Pancreas (tissue), 10 donors: ENCODE data around the gene METTL22. TPM values are rescaled to one million over a fixed set of nuclear protein-coding genes. Genes with fewer than 3 reads are reported as not detected.

Source experiments
- ATAC-seq, 4 donors: fragments of 200-7000 bp; cut with Tn5 transposase; one replicate each; pipeline versions ENCODE4 v1.8.0 to v1.9.1; 2020; ENCODE audit warnings: mild to moderate bottlenecking in 4 of 4, moderate library complexity in 4 of 4
- DNase-seq, 6 donors: peaks; one replicate each; pipeline ENCODE4 v3.0.0-alpha.2; 2020
- FAIRE-seq: peaks from 2 replicates; lab custom pipeline; 2012; peaks lifted over from hg19 to GRCh38; lab: Jason Lieb, UNC
- H3K27ac ChIP-seq, 4 donors: fragments of 200-600 bp; sonication (generic); 1 replicate in 3 of 4; 2 replicates in 1 of 4; pipeline versions ENCODE4 v1.5.0 to v1.8.0; 2020
- H3K27me3 ChIP-seq, 4 donors: fragments of 200-600 bp; one replicate each; pipeline ENCODE4 v1.8.0; 2021
- H3K36me3 ChIP-seq, 3 donors: fragments of 200-600 bp; sonication (generic) in 1 of 3; one replicate each; pipeline versions ENCODE4 v1.5.0 to v1.8.0; 2020 to 2021
- H3K4me1 ChIP-seq, 3 donors: fragments of 200-600 bp; one replicate each; pipeline ENCODE4 v1.8.0; 2021
- H3K4me3 ChIP-seq, 4 donors: fragments of 200-600 bp; sonication (generic) in 2 of 4; one replicate each; pipeline versions ENCODE4 v1.5.0 to v1.8.0; 2020 to 2021
- H3K9me3 ChIP-seq, 4 donors: fragments of 200-600 bp; one replicate each; pipeline ENCODE4 v1.8.0; 2021
- CTCF ChIP-seq, 4 donors: fragments of 200-600 bp; sonication (generic) in 3 of 4; IDR thresholded peaks; one replicate each; pipeline versions ENCODE4 v1.5.0 to v1.8.0; 2021; ENCODE audit warnings: antibody characterized with exemption in 4 of 4
- WGBS, 2 donors: extraction: QIAGEN DNeasy Blood & Tissue Kit; methylation state at CpG; one replicate each; pipeline ENCODE4 v1.1.7; 2013; 5-methylcytosine and 5-hydroxymethylcytosine counted together
- intact Hi-C, 3 donors: fragments of 100-400 bp; cut with DNase I; formaldehyde crosslinking; loops; one replicate each; pipeline versions ENCODE4 v1.11.1 to v1.14.2; 2022
- polyA plus RNA-seq, 2 donors: library from polyadenylated mRNA; stranded (reverse); fragments of 200-250 nt; gene quantifications; one replicate each; pipeline ENCODE4 v1.2.3, GENCODE V29; 2013
- total RNA-seq, 6 donors: library from RNA; stranded (reverse); fragmentation: NEBNext Ultra II Directional in 4 of 6; extraction: Animal tissue kit (Norgen Biotek cat#: 25700) in 4 of 6; gene quantifications; one replicate each; pipeline versions ENCODE4 v1.2.1 to v1.2.4, GENCODE V29; 2021 to 2023
- donor health status: healthy with polysubstance abuse.
- donor health status: DM: no; HTN: no; CAD: no; lungs with moderate emphysema.
- donor health status: DM: no; HTN: no; CAD: no.
- donor health status: control.
- donor health status: control.
- donor health status: Bipolar disorder and iron deficiency.
- donor health status: DM: yes; HTN: yes; CAD: no.
- donor health status: DM: no; HTN: no; CAD: no.
- donor health status: DM: no; HTN: no; CAD: no.
- donor health status: DM: yes; HTN: yes; CAD: no.

METTL22 gene
- total and polyA plus RNA-seq, 8 donors: 9.7 to 38.9 (median 16.2) TPM

- H3K27ac ChIP-seq: no peak overlapping the region
- no peaks in the 10 kb centered on the region for H3K9me3 ChIP-seq
- peaks cover 3 to 48% (median 17%) of the 10 kb centered on the region in 3 donors for H3K36me3 ChIP-seq
- H3K4me3 ChIP-seq: no peak overlapping the region
- H3K27me3 ChIP-seq: no peaks in the 10 kb centered on the region
- no peaks in the 10 kb centered on the region for H3K4me1 ChIP-seq
- DNase-seq (no peak), FAIRE-seq (no peak), ATAC-seq (no peak)
- intact Hi-C loops: no loop called here
- TF ChIP-seq CTCF (IDR thresholded peaks at IDR 0.05): no peak
- WGBS, 2 donors: 80 to 82% methylated on average over 18 of the region's 18 CpGs
Observed at GRCh38 chr16:8634991-8635736, 13.7 kb downstream of the METTL22 start.

- Histone ChIP-seq H3K27ac (no peak overlapping the region), H3K4me1 (no peaks in the 10 kb centered on the region), H3K27me3 (no peaks in the 10 kb centered on the region), H3K9me3 (no peaks in the 10 kb centered on the region), H3K36me3 (peaks cover 3 to 79% (median 12%) of the 10 kb centered on the region in 3 donors), H3K4me3 (no peak overlapping the region)
- WGBS, 2 donors: 81 to 94% methylated on average over 10 to 12 of the region's 13 CpGs
- DNase-seq (no peak), FAIRE-seq (no peak), ATAC-seq (no peak)
- no peak for TF ChIP-seq CTCF (IDR thresholded peaks at IDR 0.05)
- intact Hi-C loops: no loop called here
Observed at GRCh38 chr16:8639694-8640093, 18.2 kb downstream of the METTL22 start.

- Histone ChIP-seq H3K9me3 (no peaks in the 10 kb centered on the region), H3K4me1 (no peaks in the 10 kb centered on the region), H3K27ac (no peak overlapping the region), H3K27me3 (no peaks in the 10 kb centered on the region), H3K4me3 (no peak overlapping the region), H3K36me3 (peaks cover 3 to 83% (median 12%) of the 10 kb centered on the region in 3 donors)
- no peak for DNase-seq
- WGBS, 2 donors: 74 to 81% methylated on average over 9 of the region's 9 CpGs
- no peak for FAIRE-seq
- intact Hi-C loops: no loop called here
- no peak for TF ChIP-seq CTCF (IDR thresholded peaks at IDR 0.05)
- ATAC-seq: no peak
Observed at GRCh38 chr16:8641671-8642070, 20.2 kb downstream of the METTL22 start.

- TF ChIP-seq CTCF (IDR thresholded peaks at IDR 0.05): no peak
- no peaks in the 10 kb centered on the region for H3K4me1 ChIP-seq
- ATAC-seq (no peak), DNase-seq (no peak), FAIRE-seq (no peak)
- WGBS, 2 donors: 87 to 88% methylated on average over 16 of the region's 16 CpGs
- no peaks in the 10 kb centered on the region for H3K27me3 ChIP-seq
- intact Hi-C loops: no loop called here
- no peak overlapping the region for H3K4me3 ChIP-seq
- H3K27ac ChIP-seq: no peak overlapping the region
- no peaks in the 10 kb centered on the region for H3K9me3 ChIP-seq
- H3K36me3 ChIP-seq: peaks cover 3 to 83% (median 12%) of the 10 kb centered on the region in 3 donors
Observed at GRCh38 chr16:8642146-8642545, 20.6 kb downstream of the METTL22 start.
